PC-3 (cell line): ENCODE measurements around the gene NIN. TPM values are rescaled to one million over a fixed set of nuclear protein-coding genes. Genes with fewer than 3 reads are reported as not detected.

Experiments
- ATAC-seq: fragments of 200-7000 bp; cut with Tn5 transposase; 2 replicates; pipeline ENCODE4 v1.9.1; 2020; ENCODE audit warnings: mild to moderate bottlenecking, moderate library complexity
- BruUV-seq: library from RNA; stranded (reverse); fragments of 400-500 nt; replicated peaks from 2 replicates; lab custom pipeline; 2021; lab: Mats Ljungman, UMichigan
- CTCF ChIA-PET: fragments of 300-600 bp; sonication (Branson Sonifier 250); formaldehyde crosslinking; loops from one replicate; lab custom pipeline; 2022; ENCODE audit warnings: antibody characterized with exemption; lab: Charles Lee
- POLR2A ChIA-PET: fragments of 300-600 bp; sonication (Branson Sonifier 250); formaldehyde crosslinking; loops from one replicate; lab custom pipeline; 2022; ENCODE audit warnings: antibody characterized with exemption; ENCODE audit not compliant: unreplicated experiment; lab: Charles Lee
- DNase-seq: peaks from one replicate; pipeline ENCODE4 v3.0.0-alpha.2; 2015
- H2AFZ ChIP-seq: fragments of 300-600 bp; sonication (generic); 2 replicates; pipeline ENCODE4 v1.6.0; 2016; ENCODE audit warnings: antibody characterized with exemption, low read length
- H3F3A ChIP-seq: fragments of 300-600 bp; sonication (generic); one replicate; pipeline ENCODE4 v1.6.0; 2017; ENCODE audit warnings: antibody characterized with exemption, low read length, control low read depth, mild to moderate bottlenecking; ENCODE audit not compliant: unreplicated experiment
- H3K27ac ChIP-seq: fragments of 300-600 bp; sonication (generic); 2 replicates; pipeline ENCODE4 v1.5.1; 2016; ENCODE audit warnings: mild to moderate bottlenecking, low read length
- H3K27me3 ChIP-seq: fragments of 300-600 bp; sonication (generic); 2 replicates; pipeline ENCODE4 v1.6.1; 2016; ENCODE audit warnings: low read length, mixed read lengths
- H3K36me3 ChIP-seq: fragments of 300-600 bp; sonication (generic); 2 replicates; pipeline ENCODE4 v1.6.1; 2016; ENCODE audit warnings: low read depth, mixed run types, low read length, mixed read lengths
- H3K4me1 ChIP-seq: fragments of 300-600 bp; sonication (generic); 2 replicates; pipeline ENCODE4 v1.5.1; 2016; ENCODE audit warnings: low read length; ENCODE audit not compliant: insufficient read depth
- H3K4me2 ChIP-seq: fragments of 300-600 bp; sonication (generic); 2 replicates; pipeline ENCODE4 v1.6.0; 2016; ENCODE audit warnings: low read length
- H3K4me3 ChIP-seq: fragments of 300-600 bp; sonication (generic); 2 replicates; pipeline ENCODE4 v1.5.1; 2016; ENCODE audit warnings: mild to moderate bottlenecking, low read length, mixed read lengths
- H3K79me2 ChIP-seq: fragments of 300-600 bp; sonication (generic); 2 replicates; pipeline ENCODE4 v1.6.1; 2017; ENCODE audit warnings: low read length, mixed read lengths
- H3K9ac ChIP-seq: fragments of 300-600 bp; sonication (generic); 2 replicates; pipeline ENCODE4 v1.6.0; 2016; ENCODE audit warnings: mild to moderate bottlenecking, low read length
- H3K9me2 ChIP-seq: fragments of 300-600 bp; sonication (generic); replicated peaks from 2 replicates; pipeline ENCODE4 v1.6.1; 2016; ENCODE audit warnings: mixed run types, low read length, mixed read lengths
- H3K9me3 ChIP-seq: fragments of 300-600 bp; sonication (generic); 2 replicates; pipeline ENCODE4 v1.6.1; 2016; ENCODE audit warnings: low read length, mixed read lengths
- H4K20me1 ChIP-seq: fragments of 300-600 bp; sonication (generic); 2 replicates; pipeline ENCODE4 v1.6.1; 2016; ENCODE audit warnings: low read length, mixed read lengths
- EZH2 ChIP-seq: fragments of 300-600 bp; sonication (generic); IDR thresholded peaks from one replicate; pipeline ENCODE4 v1.6.1; 2017; ENCODE audit warnings: antibody characterized with exemption, mild to moderate bottlenecking, low read length; ENCODE audit not compliant: unreplicated experiment
- EZH2phosphoT487 ChIP-seq: fragments of 300-600 bp; sonication (generic); IDR thresholded peaks from 2 replicates; pipeline ENCODE4 v1.6.1; 2018; ENCODE audit warnings: mild to moderate bottlenecking, antibody characterized with exemption, low read length, borderline replicate concordance
- intact Hi-C: fragments of 100-400 bp; cut with micrococcal nuclease; formaldehyde crosslinking; loops from 2 replicates; pipeline ENCODE4 v1.9.0; 2023
- total RNA-seq: library from RNA; depleted of rRNA; stranded (reverse); fragments of >200 nt; gene quantifications from 2 replicates; pipeline ENCODE4 v1.2.3, GENCODE V29; 2014
- TF ChIP-seq, protein P1 (sequence below): fragments of 300-600 bp; sonication (generic); conservative IDR thresholded peaks from 2 replicates; pipeline ENCODE4 v1.5.1; 2017; ENCODE audit warnings: antibody characterized with exemption, low read depth, mild to moderate bottlenecking, low read length

Gene NIN
- total RNA-seq, 1 experiment from 2014 or later: 34.3 TPM

DNA sequence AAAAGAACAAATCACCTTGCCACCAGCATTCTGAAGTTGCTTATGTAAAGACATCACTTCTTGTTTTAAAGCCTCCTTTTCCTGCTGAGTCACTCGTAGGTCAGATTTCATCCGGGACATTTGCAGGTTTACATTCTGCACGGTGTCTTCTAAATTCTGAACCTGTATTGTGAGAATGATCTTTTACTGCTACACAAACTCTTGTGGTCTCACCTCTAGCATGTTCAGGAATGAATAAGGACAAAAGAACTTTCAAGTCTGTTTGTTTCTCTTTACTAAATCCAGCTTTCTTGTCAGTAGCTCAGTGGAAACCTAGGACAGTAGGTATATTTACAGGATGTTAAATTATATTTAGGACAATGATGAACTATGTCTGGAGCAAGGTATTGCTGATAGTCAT is 89.4 kb downstream of the NIN start:
- H3K36me3 ChIP-seq: peaks cover 20% of the 10 kb centered on the region; the same call in 1 of the 2 replicates
- intact Hi-C loops: loop anchor here (1.0 to 5.0 kb wide), 4 partner anchors 22 to 141 kb away; partner anchors contain the start of gene SAV1
- POLR2A ChIA-PET: interaction anchor here (0.6 to 0.9 kb wide), 3 partner anchors 22 to 203 kb away, joined by 3 to 8 read pairs (median 4); partner anchors contain the start of gene PYGL

DNA sequence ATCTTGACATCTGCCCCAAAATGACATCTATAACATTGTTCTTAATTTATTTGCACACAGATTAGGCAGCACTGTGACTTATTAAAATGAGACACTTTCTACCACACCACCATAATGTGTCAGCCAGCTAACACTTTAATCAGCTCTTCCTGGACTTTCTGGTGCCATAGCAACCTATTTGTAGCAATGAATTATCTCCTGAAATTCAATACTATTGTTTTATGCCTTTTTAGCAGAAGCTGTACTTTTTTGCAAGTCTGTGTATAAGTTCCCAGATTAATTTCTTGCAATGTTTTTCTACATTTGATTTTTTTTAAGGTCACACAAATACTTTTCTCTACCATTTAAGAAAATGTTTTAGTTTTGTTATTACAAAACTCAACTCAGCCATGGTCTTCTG is 90.1 kb downstream of the NIN start:
- DNase-seq (no peak), ATAC-seq (peak; percentile 9; the same call in 1 of the 2 replicates)
- Histone ChIP-seq H3K4me2 (peak overlapping the region; percentile 50), H3F3A (peaks cover 7% of the 10 kb centered on the region), H4K20me1 (no peaks in the 10 kb centered on the region), H3K27me3 (no peaks in the 10 kb centered on the region), H3K9ac (peak overlapping the region; percentile 55), H3K9me3 (no peaks in the 10 kb centered on the region), H3K4me3 (0 out of 2 replicates have a peak overlapping the region, but pooled peaks have one; percentile 6), H3K79me2 (no peaks in the 10 kb centered on the region), H3K27ac (peak overlapping the region; percentile 83), H3K9me2 (no peaks in the 10 kb centered on the region), H3K36me3 (peaks cover 16% of the 10 kb centered on the region; the same call in 1 of the 2 replicates), H2AFZ (peak overlapping the region; percentile 10; the same call in 1 of the 2 replicates), H3K4me1 (peaks cover 18% of the 10 kb centered on the region)
- ChIA-PET CTCF (interaction anchor here (0.7 to 1.4 kb wide), 3 partner anchors 33 to 973 kb away, joined by 3 to 5 read pairs (median 3); partner anchors contain the start of gene KLHDC2), POLR2A (no interaction called here)
- TF ChIP-seq, protein P1, sequence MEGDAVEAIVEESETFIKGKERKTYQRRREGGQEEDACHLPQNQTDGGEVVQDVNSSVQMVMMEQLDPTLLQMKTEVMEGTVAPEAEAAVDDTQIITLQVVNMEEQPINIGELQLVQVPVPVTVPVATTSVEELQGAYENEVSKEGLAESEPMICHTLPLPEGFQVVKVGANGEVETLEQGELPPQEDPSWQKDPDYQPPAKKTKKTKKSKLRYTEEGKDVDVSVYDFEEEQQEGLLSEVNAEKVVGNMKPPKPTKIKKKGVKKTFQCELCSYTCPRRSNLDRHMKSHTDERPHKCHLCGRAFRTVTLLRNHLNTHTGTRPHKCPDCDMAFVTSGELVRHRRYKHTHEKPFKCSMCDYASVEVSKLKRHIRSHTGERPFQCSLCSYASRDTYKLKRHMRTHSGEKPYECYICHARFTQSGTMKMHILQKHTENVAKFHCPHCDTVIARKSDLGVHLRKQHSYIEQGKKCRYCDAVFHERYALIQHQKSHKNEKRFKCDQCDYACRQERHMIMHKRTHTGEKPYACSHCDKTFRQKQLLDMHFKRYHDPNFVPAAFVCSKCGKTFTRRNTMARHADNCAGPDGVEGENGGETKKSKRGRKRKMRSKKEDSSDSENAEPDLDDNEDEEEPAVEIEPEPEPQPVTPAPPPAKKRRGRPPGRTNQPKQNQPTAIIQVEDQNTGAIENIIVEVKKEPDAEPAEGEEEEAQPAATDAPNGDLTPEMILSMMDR: no peak
- TF ChIP-seq EZH2phosphoT487 (no peak), EZH2 (no peak)
- BruUV-seq: no TSS peak
- intact Hi-C loops: loop anchor here (1.0 to 5.0 kb wide), 4 partner anchors 22 to 141 kb away; partner anchors contain the start of gene SAV1

More for the DNA sequence above, 89.4 kb downstream of the NIN start:
- no peaks in the 10 kb centered on the region for H4K20me1 ChIP-seq
- H3K9ac ChIP-seq: peak overlapping the region; percentile 55
- peaks cover 18% of the 10 kb centered on the region for H3K4me1 ChIP-seq
- no peaks in the 10 kb centered on the region for H3K27me3 ChIP-seq
- peak overlapping the region; percentile 6; the same call in 1 of the 2 replicates for H3K4me3 ChIP-seq
- H2AFZ ChIP-seq: peak overlapping the region; percentile 16
- no peak for TF ChIP-seq EZH2
- H3K79me2 ChIP-seq: no peaks in the 10 kb centered on the region
- BruUV-seq: no TSS peak
- ATAC-seq (peak; percentile 93), DNase-seq (peak; percentile 95)
- H3K9me3 ChIP-seq: no peaks in the 10 kb centered on the region
- CTCF ChIA-PET: interaction anchor here (1.0 to 1.4 kb wide), 4 partner anchors 32 to 118 kb away, joined by 3 to 6 read pairs (median 4); no protein-coding TSS in a partner anchor
- peak overlapping the region; percentile 83 for H3K27ac ChIP-seq
- peaks cover 7% of the 10 kb centered on the region for H3F3A ChIP-seq
- peak overlapping the region; percentile 50 for H3K4me2 ChIP-seq
- H3K9me2 ChIP-seq: no peaks in the 10 kb centered on the region

DNA sequence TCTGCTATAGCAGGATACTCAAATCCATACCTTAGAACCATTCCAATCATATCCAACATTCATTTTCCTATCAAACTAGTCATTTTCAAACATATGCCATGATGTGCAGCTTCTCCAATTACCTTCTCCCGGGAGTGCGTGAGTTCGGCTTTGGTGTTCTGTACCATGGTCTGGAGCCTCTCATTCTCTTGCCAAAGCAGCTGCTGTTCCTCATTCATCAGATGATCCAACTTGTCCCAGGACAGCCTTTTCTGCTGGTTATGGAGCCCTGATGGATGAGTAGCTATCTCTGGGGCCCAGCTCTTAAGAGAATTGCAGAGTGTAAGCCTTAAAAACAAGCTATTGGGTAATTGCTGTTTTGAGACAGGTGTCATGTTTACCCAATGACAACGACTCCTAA is 91.8 kb downstream of the NIN start:
- H2AFZ ChIP-seq: no peak overlapping the region
- H3K79me2 ChIP-seq: no peaks in the 10 kb centered on the region
- no peak overlapping the region for H3K4me3 ChIP-seq
- no peak overlapping the region for H3K4me2 ChIP-seq
- H3K4me1 ChIP-seq: peaks cover 28% of the 10 kb centered on the region
- H3K9me3 ChIP-seq: no peaks in the 10 kb centered on the region
- no peak overlapping the region for H3K27ac ChIP-seq
- TF ChIP-seq EZH2: no peak
- no peak for TF ChIP-seq EZH2phosphoT487
- TF ChIP-seq, protein P1: no peak
- no TSS peak for BruUV-seq
- no peaks in the 10 kb centered on the region for H3K9me2 ChIP-seq
- H3F3A ChIP-seq: peaks cover 7% of the 10 kb centered on the region
- no peak for ATAC-seq
- ChIA-PET POLR2A (interaction anchor here (0.6 to 0.7 kb wide), 2 partner anchors 139 to 224 kb away, joined by 5 to 10 read pairs; no protein-coding TSS in a partner anchor), CTCF (interaction anchor here (0.6 kb wide), 1 partner anchor 137 kb away, joined by 3 read pairs; no protein-coding TSS in a partner anchor)
- DNase-seq: no peak
- intact Hi-C loops: no loop called here
- H4K20me1 ChIP-seq: no peaks in the 10 kb centered on the region
- H3K9ac ChIP-seq: no peak overlapping the region
- H3K27me3 ChIP-seq: no peaks in the 10 kb centered on the region
- H3K36me3 ChIP-seq: peaks cover 27% of the 10 kb centered on the region
